ENCODE data around the gene AHNAK2.

- TF ChIP-seq CTCF (conservative IDR thresholded peaks at IDR 0.05), result no peak
- TF ChIP-seq ZFX (IDR thresholded peaks at IDR 0.05), result no peak
Observed at GRCh38 chr14:104891121-104891551, 87.0 kb downstream of the AHNAK2 start.
